Caki2 (cell line): Measurements from ENCODE around the gene ERCC1. TPM values are rescaled to one million over a fixed set of nuclear protein-coding genes. Genes with fewer than 3 reads are reported as not detected.
A peak's percentile ranks its signal among the peaks of the same experiment; 100 is the strongest.

Source experiments
- DNase-seq: peaks from one replicate; pipeline ENCODE4 v3.0.0-alpha.2; 2015; ENCODE audit warnings: low read depth
- in situ Hi-C: cut with HindIII; loops from 2 replicates; pipeline ENCODE4 v1.10.0; 2016; ENCODE audit warnings: low sequenced_read_pairs, low pct_unique_long_range_greater_than_20kb, mixed read lengths
- total RNA-seq: library from RNA; depleted of rRNA; stranded (reverse); fragments of >200 nt; shearing (Covaris generic); gene quantifications from 2 replicates; pipeline ENCODE4 v1.2.3, GENCODE V29; 2014; ENCODE audit warnings: low replicate concordance

Gene ERCC1
- total RNA-seq, 1 experiment from 2014 or later, result 120 TPM

DNA sequence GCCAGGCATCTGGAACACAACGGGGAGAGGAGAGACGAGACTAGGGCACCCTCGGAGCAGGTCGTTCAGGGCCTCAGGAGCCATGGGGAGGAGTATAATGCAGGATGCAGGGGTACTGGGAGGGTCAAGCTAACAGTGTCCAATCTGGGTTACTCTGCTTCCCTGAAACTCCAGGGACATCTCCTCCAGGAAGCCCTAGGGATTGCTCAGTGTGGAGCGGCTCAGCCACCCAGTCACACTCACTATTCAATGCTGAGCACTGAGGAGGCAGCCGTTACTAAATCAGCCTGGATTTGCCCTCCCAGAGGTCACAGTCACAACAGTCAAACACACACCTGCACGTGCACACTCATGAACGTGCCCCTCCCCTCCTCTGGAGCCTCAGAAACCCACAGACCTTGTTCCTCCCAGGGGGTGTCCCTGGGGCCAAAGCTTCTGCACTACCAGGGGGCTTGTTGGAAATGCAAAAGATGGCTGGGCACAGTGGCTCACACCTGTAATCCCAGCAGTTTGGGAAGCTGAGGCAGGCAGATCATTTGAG, 37.2 kb upstream of the ERCC1 start:
- no peak for DNase-seq
- in situ Hi-C loops, result no loop called here

GRCh38 chr19:45457776-45458175, 34.1 kb upstream of the ERCC1 start:
- DNase-seq, result no peak
- in situ Hi-C loops, result no loop called here

DNA sequence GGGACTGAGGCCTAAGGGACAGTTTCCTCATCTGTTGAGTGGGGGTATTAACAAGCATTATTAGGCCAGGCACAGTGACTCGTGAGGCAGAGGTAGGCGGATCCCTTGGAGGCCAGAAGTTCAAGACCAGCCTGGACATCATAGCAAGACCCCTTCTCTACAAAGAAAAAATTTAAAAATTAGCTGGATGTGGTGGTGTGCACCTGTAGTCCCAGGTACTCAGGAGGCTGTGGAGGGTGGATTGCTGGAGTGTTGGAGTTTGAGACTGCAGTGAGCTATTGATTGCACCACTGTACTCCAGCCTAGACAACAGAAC, 32.7 kb upstream of the ERCC1 start:
- in situ Hi-C loops, result no loop called here
- no peak for DNase-seq

GRCh38 chr19:45455707-45456499, 32.2 kb upstream of the ERCC1 start:
- peak; percentile 100 for DNase-seq
- in situ Hi-C loops, result no loop called here

GRCh38 chr19:45451850-45452387, 28.2 kb upstream of the ERCC1 start:
- in situ Hi-C loops, result no loop called here
- DNase-seq, result no peak

- DNase-seq, result peak; percentile 57
- in situ Hi-C loops, result no loop called here
Observed at GRCh38 chr19:45451131-45451849, 27.6 kb upstream of the ERCC1 start.

DNA sequence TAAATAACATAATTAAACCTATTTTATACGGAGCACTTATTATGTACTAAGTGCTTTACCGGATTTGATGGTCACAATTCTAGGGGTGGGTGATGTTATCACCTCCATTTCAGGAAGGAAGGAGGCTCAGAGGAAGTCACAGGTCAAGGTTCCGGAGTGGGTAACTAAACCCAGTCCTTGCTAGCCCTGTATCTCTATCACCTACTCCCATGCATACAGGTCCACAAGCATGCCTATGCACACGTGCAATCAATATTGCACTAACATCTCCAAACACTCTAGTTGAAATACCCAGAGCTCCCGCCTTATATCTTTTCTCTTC, 26.3 kb upstream of the ERCC1 start:
- in situ Hi-C loops, result no loop called here
- DNase-seq, result no peak

GRCh38 chr19:45448887-45449299, 25.2 kb upstream of the ERCC1 start:
- peak; percentile 87 for DNase-seq
- in situ Hi-C loops, result no loop called here

GRCh38 chr19:45448425-45448756, 24.7 kb upstream of the ERCC1 start:
- DNase-seq, result no peak
- in situ Hi-C loops, result no loop called here

DNA sequence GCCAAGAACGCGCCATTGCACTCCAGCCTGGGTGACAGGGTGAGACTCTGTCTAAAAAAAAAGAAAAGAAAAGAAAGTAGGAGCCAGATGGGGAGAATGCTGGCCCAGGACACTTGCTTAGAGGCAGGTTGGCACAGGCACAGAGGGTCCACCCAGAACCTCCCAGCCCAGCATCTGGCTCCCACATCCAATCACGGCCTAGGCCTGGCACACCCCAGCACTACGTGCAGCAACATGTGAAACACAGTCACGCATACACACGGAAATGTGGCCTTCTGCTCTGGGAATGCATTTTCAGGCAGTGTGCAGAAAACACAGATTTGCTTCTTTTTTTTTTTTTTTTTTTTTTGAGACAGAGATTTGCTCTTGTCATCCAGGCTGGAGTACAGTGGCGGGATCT, 23.2 kb upstream of the ERCC1 start:
- in situ Hi-C loops, result no loop called here
- no peak for DNase-seq

GRCh38 chr19:45446295-45446694, 22.6 kb upstream of the ERCC1 start:
- in situ Hi-C loops, result no loop called here
- no peak for DNase-seq

GRCh38 chr19:45445139-45445538, 21.4 kb upstream of the ERCC1 start:
- in situ Hi-C loops, result no loop called here

GRCh38 chr19:45444318-45445041, 20.8 kb upstream of the ERCC1 start:
- DNase-seq, result peak; percentile 80
- in situ Hi-C loops, result no loop called here

More at GRCh38 chr19:45445139-45445538, 21.4 kb upstream of the ERCC1 start:
- no peak for DNase-seq

- DNase-seq, result peak; percentile 99
- in situ Hi-C loops, result no loop called here
Observed at GRCh38 chr19:45443462-45444317, 20.0 kb upstream of the ERCC1 start.

DNA sequence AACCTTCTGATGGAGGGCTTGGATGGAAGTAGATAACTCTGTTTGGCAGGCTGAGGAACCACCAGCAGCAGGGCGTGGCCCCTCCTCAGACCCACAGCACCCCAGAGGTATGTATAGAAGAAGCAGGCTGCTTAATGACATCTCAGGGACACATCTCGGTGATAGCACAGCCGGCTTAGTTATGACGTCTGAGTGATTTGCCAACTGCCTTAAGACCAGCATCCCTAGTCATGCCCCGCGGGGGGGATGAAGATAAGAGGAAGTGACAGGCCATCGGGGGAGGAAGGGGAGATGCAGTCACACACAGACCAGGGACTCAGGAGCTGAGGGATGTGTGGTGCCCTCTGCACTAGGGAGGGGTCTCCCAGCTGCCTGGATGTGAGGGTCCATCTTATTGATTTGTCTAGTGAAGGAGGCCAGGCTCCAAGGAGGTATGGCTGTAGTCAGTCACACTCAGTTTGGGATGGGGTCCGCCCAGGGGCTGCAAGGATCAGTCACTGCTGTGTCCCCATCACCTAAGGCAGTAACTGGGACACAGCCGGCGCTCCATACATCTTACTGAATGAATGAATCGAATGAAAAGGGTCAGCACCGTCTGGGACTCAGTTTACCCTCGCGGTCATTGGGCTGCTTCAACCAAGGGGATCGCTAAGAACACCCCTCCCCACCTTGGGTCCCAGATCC, 19.2 kb upstream of the ERCC1 start:
- in situ Hi-C loops, result no loop called here

DNA sequence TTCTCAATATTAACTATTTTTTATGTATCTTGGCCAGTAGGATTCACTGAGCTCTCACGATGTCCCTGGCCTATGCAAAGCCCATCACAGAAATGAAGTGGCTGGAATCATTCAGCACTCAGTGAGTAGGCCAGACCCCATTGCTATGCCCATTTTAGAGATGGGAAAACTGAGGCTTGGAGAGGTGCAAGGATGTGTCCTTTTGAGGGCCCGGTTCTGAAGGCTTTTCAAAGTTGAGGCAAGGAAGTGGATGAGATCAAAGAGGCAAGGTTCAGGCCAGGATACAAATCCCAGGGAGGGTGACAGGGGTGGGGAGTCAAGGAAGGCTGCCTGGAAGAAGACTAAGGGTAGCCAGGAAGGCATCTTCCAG, 18.7 kb upstream of the ERCC1 start:
- DNase-seq, result no peak
- in situ Hi-C loops, result no loop called here

More for the DNA sequence above, 19.2 kb upstream of the ERCC1 start:
- DNase-seq, result peak; percentile 60

GRCh38 chr19:45440873-45441654, 17.3 kb upstream of the ERCC1 start:
- DNase-seq, result peak; percentile 66
- in situ Hi-C loops, result no loop called here
